Measurements from ENCODE around the gene SYNE2.
A peak's percentile ranks its signal among the peaks of the same experiment; 100 is the strongest.

The SYNE2 gene

DNA sequence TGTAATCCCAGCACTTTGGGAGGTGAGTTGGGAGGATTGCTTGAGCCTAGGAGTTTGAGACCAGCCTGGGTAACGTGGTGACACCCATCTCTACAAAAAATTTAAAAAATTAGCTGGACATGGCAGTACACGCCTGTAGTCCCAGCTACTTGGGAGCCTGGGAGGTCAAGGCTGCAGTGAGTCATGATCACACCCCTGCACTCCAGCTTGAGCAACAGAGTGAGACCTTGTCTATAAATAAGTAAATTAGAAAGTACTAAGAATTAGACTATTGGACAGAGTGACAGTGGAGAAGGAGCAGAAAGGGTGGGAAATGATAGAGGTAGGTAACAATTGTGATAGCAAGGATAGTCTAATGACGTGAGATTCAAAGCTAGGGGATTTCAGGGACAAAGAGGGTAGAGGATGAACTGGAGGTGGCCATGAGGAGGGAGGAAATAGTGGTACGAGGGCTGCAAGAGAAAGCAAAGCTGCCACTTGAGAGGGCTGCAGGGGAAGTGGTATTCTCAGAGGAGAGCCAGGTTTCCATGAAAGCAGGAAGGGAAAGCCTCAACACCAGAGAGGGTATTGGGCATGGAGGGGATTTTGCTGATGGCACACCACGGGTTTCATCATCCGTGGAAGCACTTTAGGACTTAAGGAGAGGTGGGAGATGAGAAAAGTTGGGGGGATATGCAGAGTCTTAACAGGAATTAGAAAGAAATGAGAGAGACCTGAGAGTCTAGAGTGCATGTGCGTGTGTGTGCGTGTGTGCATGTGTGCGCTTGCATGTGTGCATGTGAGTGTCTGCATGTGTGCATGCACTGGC is 85.6 kb downstream of the SYNE2 start:
- in situ Hi-C loops (cut with MboI; ENCODE audit: low pct_unique_long_range_greater_than_20kb, low sequenced_read_pairs, unreplicated experiment): no loop called here
- no peak for TF ChIP-seq CTCF (IDR thresholded peaks at IDR 0.05; ENCODE audit: extremely low read depth, insufficient read depth, missing control alignments)
- DNase-seq (ENCODE audit: low spot score): peak; percentile 21

- in situ Hi-C loops (cut with MboI; ENCODE audit: low pct_unique_long_range_greater_than_20kb, low sequenced_read_pairs, unreplicated experiment): no loop called here
- no peak for TF ChIP-seq CTCF (IDR thresholded peaks at IDR 0.05; ENCODE audit: extremely low read depth, insufficient read depth, missing control alignments)
- no peak for DNase-seq (ENCODE audit: low spot score)
Observed at GRCh38 chr14:63939006-63939270, 86.1 kb downstream of the SYNE2 start.

- peak; percentile 17 for DNase-seq (ENCODE audit: low spot score)
- in situ Hi-C loops (cut with MboI; ENCODE audit: low pct_unique_long_range_greater_than_20kb, low sequenced_read_pairs, unreplicated experiment): no loop called here
- no peak for TF ChIP-seq CTCF (IDR thresholded peaks at IDR 0.05; ENCODE audit: extremely low read depth, insufficient read depth, missing control alignments)
Observed at GRCh38 chr14:63940387-63940786, 87.6 kb downstream of the SYNE2 start.

- no peak for TF ChIP-seq CTCF (IDR thresholded peaks at IDR 0.05; ENCODE audit: extremely low read depth, insufficient read depth, missing control alignments)
- in situ Hi-C loops (cut with MboI; ENCODE audit: low pct_unique_long_range_greater_than_20kb, low sequenced_read_pairs, unreplicated experiment): no loop called here
- DNase-seq (ENCODE audit: low spot score): no peak
Observed at GRCh38 chr14:63941023-63941422, 88.2 kb downstream of the SYNE2 start.

DNA sequence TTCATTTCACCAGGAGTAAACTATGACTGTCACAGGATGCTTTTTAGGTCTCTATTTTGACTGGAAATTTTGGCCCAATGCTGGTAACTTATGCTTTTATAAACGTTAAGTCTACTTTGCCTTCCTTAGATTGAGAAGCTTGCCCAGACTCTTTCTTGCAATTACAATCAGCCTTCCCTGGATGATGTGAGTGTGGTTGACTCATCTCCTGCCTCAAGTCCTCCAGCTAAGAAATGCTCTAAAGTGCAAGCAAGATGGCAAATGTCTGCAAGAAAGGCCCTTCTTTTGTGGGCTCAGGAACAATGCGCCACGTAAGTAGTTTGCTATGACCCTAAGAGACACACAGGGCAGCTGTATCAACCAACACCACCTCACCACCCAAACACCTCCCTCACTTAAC is 96.9 kb downstream of the SYNE2 start:
- in situ Hi-C loops (cut with MboI; ENCODE audit: low pct_unique_long_range_greater_than_20kb, low sequenced_read_pairs, unreplicated experiment): no loop called here
- no peak for TF ChIP-seq CTCF (IDR thresholded peaks at IDR 0.05; ENCODE audit: extremely low read depth, insufficient read depth, missing control alignments)
- no peak for DNase-seq (ENCODE audit: low spot score)

DNA sequence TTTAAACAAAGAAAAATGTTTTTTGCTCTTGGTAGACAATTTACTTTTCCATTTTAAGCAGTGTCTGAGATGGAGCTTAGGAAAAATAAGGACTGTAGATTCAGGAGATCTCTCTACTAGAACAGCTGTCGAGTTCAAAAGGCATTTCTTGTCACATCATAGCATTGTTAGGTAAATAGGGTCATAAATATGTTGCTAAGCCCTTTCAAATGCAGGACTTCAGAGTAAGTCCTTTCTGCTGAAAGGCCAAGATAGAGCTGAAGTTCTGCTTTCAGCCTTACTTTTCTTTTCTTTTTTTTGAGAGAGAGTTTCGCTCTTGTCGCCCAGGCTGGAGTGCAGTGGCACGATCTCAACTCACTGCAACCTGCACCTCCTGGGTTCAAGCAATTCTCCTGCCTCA is 98.2 kb downstream of the SYNE2 start:
- no peak for DNase-seq (ENCODE audit: low spot score)
- TF ChIP-seq CTCF (IDR thresholded peaks at IDR 0.05; ENCODE audit: extremely low read depth, insufficient read depth, missing control alignments): no peak
- in situ Hi-C loops (cut with MboI; ENCODE audit: low pct_unique_long_range_greater_than_20kb, low sequenced_read_pairs, unreplicated experiment): no loop called here

All from GM13977 (cell line).